ENCODE measurements around the gene UFSP2.

UFSP2 gene

DNA sequence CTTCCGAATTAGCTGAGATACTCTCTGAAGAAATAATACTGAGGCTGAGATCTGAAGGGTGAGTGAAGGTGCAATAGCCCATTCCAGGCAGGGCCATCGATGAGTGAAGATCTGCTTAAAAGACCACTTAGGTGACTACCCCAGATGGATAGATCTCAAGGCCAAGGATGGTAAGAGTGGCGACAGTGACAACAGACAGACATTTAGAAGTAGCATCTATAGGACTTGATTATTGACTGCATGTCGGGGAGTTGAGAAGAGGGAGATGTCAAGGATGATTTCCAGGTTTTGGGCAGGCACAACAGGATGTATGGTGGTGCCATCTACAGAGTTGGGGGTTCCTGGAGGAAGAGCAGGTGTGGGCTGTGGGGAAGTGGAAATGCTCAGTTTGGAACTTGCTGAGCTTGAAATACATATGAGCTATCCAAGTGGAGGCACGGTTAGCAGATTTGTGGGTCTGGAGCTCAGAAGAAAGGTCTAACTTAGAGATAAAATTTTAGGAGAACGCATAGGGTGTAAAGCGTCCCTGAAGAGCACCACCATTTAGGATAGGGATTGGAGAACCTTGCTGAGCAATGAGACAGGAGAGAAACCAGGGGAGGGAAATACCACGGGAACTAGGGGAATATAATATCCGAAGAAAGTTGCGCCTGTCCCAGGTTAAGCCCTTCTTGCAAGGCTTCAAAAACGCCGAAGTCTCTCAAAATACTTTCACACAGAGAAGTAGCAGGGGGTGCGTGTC is 688 bp downstream of the UFSP2 start:
- no peak for DNase-seq

DNA sequence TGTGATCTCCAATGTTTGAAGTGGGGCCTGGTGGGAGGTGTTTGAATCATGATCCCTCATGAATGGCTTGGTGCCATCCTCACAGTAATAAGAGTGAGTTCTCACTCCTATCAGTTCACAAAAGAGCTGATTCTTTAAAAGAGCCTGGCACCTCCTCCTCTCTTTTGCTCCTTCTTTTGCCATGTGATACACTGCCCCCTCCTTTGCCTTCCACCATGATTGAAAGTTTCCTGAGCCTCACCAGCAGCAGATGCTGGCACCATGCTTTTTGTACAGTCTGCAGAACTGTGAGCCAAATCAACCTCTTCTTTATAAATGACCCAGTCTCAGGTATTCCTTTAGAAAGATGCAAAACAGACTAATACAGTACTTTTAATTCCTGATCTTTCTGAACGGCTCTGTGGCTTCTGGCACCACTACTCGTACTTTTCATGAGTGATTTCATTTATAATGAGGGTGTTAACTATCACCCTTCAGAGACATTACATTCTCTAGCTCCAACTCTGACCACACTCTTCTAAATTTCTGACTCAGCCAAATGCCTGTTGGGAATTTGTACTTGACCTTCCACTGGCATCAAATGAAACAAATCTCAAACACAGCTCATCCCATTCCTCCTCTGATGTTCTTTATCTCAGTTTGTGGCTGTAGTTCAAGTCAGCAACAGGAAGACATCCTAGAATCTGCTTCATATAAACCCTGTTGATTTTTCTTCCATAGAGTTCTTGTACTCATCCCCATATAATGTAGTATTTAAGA is 4.2 kb downstream of the UFSP2 start:
- DNase-seq, result no peak

DNA sequence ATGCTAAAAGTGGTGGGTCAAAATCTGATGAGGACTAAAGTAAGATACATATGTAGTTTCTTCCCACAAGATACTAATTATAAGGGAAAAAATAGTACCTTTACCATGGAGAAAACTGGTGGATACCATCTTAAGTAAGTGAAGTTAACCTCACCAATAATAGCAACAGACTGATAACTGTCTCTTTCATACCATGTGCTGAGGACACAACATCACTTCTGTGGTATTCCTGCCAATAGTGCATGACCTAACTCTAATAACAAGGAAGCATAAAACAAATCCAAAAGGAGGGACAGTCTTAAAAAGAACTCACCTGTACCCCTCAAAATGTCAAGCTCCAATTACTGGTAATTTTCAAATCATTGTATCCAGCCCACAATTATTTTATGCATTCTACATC is 8.8 kb downstream of the UFSP2 start:
- DNase-seq, result no peak

DNA sequence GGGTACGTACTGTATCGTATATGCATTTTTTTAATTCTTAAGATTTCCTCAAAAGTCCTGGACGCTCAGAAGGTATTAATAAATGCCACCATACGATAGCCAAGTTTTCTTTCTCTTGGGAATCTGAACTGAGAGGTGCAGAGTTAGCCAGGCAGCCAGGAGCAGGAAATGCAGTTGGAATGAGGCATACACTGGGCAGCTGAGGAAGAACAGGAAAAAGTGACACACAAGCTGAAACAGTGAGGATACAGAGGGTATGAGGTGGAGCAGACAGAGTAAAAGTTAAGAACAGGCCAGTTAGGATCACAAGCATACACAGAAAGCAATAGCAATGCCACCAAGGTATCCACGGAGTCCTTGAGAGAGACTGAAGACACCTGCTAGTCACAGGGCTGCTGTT is 13.4 kb downstream of the UFSP2 start:
- DNase-seq, result no peak

DNA sequence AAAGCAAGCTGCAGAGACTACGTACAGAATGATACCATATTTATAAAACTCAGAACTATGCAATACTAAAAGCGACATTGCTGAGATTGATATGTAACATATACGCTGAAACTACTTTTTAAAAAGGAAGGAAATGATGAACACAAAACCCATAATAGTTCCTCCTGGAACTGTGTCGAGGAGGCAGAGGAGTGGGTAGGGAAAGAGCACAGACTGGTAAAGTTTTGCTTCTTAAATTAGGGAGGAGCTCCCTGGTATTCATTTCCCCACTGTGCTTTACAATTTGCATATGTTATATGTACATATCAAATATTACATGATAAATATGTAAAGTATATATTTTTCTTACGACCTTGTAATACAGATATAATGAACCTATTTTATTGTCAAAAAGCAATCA is 13.9 kb downstream of the UFSP2 start:
- no peak for DNase-seq

DNA sequence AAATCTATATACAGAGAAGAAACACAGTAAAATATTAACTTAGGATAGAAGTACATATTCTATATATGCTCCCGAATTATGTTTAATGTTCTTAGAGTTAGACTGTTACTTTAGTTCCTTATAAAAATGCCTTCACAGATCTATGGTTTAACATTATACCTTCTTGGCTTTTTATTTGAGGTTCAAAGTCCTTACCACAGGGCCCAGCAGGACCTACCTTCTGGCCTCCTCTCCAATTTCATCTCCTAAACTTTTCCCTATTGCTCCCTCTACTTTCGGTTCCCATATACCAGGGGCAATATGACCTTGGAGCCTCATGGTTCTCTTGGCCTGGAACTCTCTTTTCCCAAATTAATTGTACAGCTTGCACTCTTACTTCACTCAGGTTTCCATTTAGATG is 17.3 kb downstream of the UFSP2 start:
- DNase-seq, result no peak

DNA sequence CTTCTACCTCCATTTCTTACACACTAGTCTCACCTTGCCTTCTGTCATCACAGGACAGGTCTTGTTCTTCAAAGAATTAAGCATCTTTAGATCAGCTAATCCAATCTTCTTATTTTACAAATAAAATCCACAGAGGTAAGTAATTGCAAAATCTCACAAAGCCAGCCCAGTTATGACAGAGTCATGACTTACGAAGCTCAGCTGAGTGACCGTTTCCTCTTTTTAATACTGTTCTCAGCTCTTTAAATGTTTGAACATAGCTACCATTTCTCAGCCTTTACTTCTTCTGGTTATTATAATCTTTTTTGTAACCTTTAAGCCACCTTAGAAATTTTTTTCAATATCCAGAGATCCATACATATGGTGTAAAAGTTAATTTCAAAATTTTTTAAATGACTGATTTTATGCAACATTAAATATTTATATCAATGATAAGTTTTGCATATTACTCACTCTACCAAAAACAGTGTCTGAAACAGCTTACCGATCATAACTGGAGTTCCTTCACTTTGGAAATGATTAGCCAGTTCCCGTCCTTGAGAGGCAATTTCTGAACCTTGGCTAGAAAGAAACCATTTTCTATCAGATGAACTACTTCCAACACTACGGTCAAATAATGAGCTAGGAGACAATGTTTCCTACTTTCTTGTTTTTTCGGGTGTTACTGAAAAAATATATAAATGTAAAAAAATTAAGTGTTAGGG is 20.3 kb downstream of the UFSP2 start:
- no peak for DNase-seq

DNA sequence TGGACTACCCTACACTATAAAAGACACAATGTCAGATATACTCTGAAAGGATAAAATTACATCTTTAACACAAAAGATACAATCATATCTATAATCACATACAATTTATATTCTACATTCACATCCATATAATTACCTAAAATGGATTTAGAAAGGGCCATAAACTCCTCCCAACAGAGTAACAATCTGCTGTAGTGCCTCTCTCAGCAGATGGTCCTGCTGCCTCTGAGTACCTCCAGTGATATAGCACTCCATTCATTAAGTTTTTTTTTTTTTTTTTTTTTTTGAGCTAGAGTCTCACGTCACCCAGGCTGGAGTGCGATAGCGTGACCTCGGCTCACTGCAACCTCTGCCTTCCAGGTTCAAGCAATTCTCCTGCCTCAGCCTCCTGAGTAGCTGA is 21.7 kb downstream of the UFSP2 start:
- DNase-seq, result no peak

DNA sequence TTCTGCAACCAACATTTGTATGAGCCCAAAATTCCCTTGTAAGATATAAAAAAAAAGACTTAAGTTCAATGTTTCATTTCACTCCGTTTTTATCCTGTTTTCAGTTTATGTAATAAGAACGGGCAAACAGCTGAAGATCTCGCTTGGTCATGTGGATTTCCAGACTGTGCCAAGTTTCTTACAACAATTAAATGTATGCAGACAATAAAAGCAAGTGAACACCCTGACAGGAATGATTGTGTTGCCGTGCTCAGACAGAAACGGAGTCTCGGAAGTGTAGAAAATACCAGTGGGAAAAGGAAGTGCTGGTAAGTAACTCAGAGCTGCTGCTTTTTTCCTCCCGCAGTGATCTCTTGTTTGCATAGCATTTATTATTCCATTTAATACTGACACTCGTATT is 26.3 kb downstream of the UFSP2 start:
- no peak for DNase-seq

DNA sequence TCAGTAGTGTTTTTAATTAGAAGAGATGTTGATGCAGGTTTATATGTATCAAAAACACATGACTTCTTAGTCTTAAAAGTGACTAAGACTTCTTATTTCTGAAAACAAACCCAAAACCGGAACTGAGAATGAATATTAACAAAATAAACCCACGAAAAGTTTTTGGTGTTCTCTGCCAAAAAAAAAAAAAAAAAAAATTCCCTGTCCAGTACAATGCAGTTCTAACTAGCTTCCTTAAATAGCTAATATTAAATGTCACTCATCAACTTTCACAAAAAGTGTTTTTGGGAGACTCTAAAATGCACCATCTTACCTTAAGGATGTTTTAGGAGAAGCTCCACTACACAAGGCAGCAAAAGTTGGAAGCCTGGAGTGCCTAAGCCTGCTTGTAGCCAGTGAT is 27.1 kb downstream of the UFSP2 start:
- no peak for DNase-seq

DNA sequence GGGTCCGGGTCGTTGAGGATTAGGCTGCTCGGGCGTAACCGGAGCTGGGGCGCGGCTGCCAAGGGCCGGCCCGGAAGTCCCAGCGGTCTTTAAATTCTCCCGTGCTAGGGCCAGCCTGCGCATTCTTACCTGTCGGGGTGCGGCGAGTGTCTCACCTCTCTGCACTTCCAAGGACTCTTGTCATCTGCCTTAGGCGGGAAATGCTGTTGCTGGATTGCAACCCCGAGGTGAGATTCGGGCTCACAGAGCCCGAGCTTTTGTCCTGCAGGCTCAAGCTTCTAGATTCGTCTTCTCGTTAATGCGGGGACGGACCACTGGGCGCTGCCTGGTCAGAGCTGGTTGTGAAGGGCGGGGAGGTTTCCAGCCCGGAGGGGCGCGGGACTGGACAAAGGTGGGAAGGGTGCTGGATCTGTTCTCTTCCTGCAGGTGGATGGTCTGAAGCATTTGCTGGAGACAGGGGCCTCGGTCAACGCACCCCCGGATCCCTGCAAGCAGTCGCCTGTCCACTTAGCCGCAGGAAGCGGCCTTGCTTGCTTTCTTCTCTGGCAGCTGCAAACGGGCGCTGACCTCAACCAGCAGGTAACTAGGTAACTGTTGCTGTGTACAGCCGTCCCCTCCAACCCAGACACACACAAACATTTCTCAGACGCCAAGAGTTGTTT is 28.9 kb downstream of the UFSP2 start, which contains the start of gene ANKRD37:
ANKRD37 (plus strand) TSS at position 118 of the 662 bp plus-strand sequence; CDS start at position 201, 83 bp downstream.
- no peak for DNase-seq

DNA sequence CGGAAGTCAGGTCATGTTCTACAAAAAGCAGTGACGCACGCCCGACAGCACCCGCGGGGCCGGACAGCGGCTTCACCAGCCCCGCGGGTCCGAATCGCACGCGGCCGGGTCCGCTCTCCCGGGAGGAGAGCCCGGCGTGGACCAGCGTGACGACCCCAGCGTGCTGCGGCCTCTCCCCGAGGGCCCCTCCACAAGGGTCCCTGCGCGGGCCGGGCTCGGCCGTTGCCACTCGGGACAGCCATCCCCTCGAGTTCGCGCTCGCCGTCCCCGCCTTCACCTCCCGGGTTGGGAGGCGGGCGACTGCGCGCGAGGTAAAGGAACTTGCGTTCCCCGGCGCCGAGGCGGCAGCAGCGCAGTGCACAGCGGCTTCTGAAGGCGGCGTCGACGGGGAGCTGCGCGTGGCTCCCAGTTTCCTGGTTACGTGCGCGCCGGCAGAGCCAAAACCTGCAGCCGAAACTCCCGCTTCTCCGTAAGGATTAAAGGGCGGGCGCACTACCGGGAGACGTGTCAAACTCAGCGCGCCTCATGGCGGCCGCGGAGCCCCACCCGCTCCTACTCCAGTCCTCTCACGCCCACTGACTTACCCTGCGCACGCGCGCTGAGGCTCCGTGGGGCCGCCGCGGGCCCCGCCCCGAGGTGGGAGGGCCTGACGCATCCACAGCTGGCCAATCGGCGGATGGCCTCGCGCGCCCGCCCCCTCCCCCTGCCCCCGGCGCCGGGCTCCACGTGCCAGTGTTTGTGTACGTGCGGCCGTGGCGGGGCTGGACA is 29.6 kb downstream of the UFSP2 start:
- peak; percentile 77 to 97 for DNase-seq

DNA sequence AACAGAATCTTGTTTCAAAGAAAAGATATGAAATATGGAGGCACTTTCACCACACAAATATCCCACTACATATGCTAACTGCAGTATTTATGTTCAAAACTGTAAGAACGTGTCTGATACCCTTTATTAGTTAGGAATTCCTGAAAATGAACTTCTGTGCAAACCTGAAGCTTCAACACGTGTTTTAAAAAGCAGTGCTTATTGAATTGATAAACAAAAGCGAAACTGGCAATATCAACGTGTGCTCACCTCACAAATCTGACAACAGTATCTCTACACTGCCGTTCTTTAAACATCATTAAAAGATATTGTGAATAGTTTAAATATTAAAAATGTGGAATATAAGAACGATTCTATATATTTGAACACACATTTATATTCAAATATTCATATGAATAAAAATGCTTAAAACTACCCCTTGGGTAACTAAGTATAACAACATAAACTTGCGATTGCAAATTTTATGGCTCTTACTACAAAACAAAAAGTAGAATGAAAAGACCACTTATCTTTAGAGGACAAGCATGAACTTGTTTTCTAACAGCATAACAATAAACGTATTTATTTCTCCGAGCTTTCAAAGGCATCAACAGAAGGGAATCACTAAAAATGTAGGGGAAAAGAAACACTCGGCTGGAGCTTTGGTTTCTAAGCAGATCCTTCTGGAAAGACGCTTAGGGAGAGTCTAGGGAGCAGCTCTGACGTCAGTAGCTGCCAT is 30.4 kb downstream of the UFSP2 start, which contains the start of gene LRP2BP:
LRP2BP (minus strand) TSS at position 687 of the 718 bp plus-strand sequence. CDS start 17,738 bp downstream, outside the sequence.
- peak in 1 of 2 experiments; percentile 35 for DNase-seq

DNA sequence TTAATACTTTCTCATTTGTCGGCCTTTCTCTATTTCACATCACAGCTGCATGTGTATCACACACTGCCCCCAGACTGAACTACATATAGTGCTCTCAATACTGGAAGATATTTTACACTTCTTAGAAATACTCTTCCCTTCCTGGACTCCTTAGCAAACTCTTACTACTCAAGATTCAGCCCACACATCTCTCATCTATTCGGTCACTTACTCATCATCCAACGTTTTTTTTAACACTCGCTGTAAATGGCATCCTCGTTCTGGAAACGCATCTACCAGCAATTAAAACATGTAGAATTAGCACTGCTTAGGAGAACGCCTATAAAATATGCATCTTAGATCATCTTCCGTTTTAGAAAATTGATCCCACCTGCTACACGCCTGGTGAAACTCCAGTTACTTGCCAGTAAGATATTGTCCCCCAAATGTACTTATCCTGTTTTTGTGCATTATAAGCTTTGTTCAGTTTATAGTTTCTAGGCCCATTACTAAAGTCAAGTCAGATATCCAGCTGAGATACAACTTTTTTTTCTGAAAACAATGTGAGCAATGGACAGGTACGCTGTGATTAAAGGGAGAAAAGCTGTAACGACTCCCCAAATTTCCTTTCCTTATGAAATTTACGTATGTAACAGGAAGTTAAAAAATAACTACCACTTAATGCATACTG is 31.1 kb downstream of the UFSP2 start:
- DNase-seq, result no peak

DNA sequence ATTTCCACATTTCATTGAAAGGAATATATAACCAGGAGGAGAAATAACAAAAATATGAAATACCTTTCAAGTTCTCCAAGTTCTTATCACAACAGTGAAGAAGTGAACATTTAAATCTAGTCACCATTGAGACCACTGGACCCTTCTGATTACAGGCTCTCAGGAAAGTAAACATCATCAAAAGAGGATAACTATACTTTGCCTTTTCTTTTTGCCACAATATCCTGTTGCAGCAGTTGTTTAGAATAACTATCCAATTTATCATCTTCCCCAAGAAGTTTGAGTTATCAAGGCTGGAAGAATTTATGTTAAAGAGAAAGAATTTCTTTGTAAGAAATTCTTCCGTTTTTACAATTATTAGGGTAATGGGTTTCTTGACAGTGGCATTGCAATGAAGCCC is 33.6 kb downstream of the UFSP2 start:
- no peak for DNase-seq

DNA sequence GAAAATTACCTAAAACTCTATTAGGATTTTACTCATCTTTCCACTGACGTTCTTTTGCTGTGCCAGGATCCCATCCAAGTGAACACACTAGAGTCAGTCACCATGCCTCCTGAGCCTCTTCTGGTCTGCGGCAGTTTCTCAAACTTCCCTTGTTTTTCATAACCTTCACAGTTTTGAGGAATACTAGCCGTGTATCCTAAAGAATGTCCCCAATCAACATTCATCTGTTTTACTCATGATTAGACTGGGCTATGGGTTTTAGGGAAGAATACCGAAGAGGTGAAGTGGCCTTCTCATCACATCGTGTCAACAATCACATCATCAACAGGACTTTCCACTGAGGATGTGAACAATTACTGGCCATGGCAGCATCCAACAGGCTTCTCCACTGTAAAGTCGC is 34.8 kb downstream of the UFSP2 start:
- DNase-seq, result no peak

DNA sequence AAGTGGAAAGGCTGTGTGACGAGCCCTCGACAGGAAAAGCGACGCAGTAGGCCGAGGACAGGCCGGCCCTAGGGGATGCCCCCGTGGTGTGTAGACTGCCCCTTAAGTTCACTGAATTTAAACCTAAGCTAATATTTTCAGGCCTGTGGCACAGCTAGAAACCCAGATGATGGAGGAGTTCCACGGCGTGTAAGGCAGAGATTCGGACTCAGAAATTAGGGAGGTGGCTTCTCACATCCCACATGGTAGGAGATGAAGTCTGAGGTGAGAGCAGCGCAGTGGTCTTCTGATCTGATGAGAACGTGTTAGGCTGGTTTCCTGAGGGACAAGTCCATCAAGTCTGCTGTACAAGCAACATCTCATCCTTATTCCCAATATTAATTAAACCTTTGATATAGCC is 37.8 kb downstream of the UFSP2 start:
- DNase-seq, result no peak

DNA sequence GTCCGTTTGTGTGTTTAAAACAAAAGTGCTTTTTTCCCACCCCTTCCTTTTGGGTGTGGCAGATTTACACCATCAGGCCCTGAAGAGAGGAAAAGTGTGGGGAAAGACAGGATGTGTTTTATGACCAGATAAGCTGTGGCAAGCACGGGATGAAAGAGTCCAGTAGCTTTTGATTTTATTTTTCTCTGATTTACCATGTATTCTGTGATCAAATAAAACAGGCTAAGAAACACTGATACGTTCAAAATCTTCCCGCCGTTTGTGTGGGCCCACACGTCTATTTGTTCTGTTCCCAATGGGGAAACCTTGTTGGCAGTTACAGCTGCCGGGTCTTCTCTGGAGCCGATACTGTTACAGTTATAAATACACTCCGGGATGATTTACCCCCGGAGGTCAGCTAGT is 40.8 kb downstream of the UFSP2 start:
- no peak for DNase-seq

DNA sequence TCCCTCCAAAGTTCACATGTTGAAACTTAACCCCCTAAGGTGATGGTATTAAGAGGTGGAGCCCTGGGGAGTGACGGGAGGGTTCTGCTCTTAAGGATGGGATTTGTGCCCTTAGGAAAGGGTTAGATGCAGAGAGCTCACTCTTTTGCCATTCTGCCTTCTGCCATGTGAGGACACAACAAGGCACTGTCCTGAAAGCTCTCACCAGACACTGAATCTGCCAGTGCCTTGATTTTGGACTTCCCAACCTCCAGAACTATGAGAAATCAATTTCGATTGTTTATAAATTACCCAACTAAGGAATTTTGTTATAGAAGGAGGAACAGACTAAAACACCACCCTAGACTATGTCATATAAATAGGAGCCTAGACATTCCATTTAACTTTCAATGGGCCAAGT is 41.7 kb downstream of the UFSP2 start:
- DNase-seq, result no peak

DNA sequence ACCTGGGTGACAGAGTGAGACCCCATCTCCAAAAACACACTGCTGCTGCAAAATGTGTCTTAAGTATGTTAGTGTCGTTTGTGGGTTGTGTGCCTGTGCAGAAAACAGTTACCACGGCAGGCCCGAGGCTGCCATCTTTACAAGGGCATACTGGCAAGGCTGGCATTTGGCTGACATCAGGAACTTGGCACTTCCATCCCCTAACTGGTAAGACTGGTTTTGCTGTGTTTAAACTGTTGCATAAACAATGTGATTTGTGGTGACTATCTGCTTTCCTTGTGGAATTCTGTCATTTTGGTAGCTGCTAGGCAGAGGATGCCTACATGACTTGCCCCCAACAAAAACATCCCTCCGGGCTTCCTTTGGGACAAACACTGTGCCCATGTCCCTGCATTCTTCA is 42.3 kb downstream of the UFSP2 start:
- no peak for DNase-seq

DNA sequence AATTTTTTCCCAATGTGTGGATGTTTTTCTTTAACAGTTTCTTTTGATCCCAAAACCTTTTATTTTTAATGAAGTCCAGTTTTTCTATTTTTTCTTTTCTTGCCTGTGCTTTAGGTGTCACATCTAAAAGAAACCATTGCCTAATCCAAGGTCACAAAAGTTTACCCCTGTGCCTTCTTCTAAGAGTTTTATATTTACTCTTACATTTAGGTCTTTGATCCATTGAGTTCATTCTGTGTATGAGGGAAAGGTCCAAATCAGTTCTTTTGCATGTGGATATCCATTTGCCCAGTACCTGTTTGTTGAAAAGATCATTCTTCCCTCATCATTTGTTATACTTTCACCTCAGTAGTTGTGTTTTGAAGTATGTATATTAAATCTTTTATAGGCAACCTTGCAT is 43.0 kb downstream of the UFSP2 start:
- no peak for DNase-seq
